Neural crest cell (in vitro differentiated cells): ENCODE results near the gene KIF26B. TPM values are rescaled to one million over a fixed set of nuclear protein-coding genes. Genes with fewer than 3 reads are reported as not detected.

ENCODE experiments used
- DNase-seq: peaks from one replicate; pipeline ENCODE4 v3.0.0; 2021; ENCODE audit warnings: low read depth, mixed read lengths, low spot score
- H3K27ac Mint-ChIP-seq: one replicate; pipeline ENCODE4 v1.8.0; 2021; ENCODE audit warnings: mild to moderate bottlenecking, mixed read lengths; ENCODE audit not compliant: unreplicated experiment
- H3K27me3 Mint-ChIP-seq: 2 replicates; pipeline ENCODE4 v1.8.0; 2021; ENCODE audit warnings: low read depth, mild to moderate bottlenecking, mixed read lengths
- H3K36me3 Mint-ChIP-seq: 2 replicates; pipeline ENCODE4 v1.8.0; 2021; ENCODE audit warnings: low read depth, mild to moderate bottlenecking, mixed read lengths
- H3K4me1 Mint-ChIP-seq: 2 replicates; pipeline ENCODE4 v1.8.0; 2021; ENCODE audit warnings: mixed read lengths
- H3K4me3 Mint-ChIP-seq: one replicate; pipeline ENCODE4 v1.8.0; 2021; ENCODE audit warnings: mild to moderate bottlenecking, mixed read lengths
- H3K9me3 Mint-ChIP-seq: 2 replicates; pipeline ENCODE4 v1.8.0; 2021; ENCODE audit warnings: mixed read lengths
- CTCF ChIP-seq: fragments of 200-600 bp; sonication (generic); conservative IDR thresholded peaks from 2 replicates; pipeline ENCODE4 v1.5.0; 2021; ENCODE audit warnings: antibody characterized with exemption, mild to moderate bottlenecking
- total RNA-seq: library from RNA; stranded (reverse); gene quantifications from 2 replicates; pipeline ENCODE4 v1.2.1, GENCODE V29; 2021

KIF26B gene
- total RNA-seq, 1 donor from 2014 or later = 6.2 TPM

DNA sequence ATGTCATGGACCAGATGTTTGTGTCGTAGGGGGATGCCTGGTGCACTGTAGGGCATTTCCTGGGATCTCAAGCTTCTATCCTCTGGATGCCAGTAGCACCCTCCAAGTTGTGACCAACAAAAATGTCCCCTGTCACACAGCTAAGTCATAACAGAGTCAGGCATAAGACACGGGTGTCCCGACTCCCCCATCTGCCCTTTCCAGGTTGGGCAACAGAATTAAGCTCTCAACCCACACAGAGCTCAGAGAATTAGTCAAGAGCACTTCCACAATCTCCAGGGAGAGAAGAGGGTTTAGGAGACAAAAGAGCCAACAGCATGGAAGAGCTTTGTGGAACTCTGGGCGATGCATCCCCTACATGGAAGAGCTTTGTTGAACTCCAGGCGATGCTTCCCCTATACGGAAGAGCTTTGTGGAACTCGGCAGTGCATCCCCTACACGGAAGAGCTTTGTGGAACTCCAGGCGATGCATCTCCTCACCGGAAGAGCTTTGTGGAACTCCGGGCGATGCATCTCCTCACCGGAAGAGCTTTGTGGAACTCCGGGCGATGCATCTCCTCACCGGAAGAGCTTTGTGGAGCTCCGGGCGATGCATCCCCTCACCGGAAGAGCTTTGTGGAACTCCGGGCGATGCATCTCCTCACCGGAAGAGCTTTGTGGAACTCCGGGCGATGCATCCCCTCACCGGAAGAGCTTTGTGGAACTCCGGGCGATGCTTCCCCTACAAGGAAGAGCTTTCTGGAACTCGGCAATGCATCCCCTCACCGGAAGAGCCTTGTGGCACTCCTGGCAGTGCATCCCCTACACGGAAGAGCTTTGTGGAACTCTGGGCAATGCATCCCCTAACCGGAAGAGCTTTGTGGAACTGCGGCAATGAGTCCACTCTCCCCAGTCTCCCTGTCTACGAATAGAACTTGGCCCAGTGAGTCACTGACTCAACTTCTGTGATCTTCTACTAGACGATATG is 422.7 kb downstream of the KIF26B start:
- Mint-ChIP-seq H3K9me3 (no peaks in the 10 kb centered on the region), H3K27ac (no peak overlapping the region), H3K36me3 (no peaks in the 10 kb centered on the region), H3K27me3 (peaks cover 12% of the 10 kb centered on the region), H3K4me1 (peaks cover 23% of the 10 kb centered on the region), H3K4me3 (no peak overlapping the region)
- no peak for TF ChIP-seq CTCF
- no peak for DNase-seq

GRCh38 chr1:245578308-245578707 is 423.5 kb downstream of the KIF26B start:
- no peaks in the 10 kb centered on the region for H3K9me3 Mint-ChIP-seq
- H3K27ac Mint-ChIP-seq = no peak overlapping the region
- TF ChIP-seq CTCF = no peak
- H3K4me3 Mint-ChIP-seq = no peak overlapping the region
- no peaks in the 10 kb centered on the region for H3K36me3 Mint-ChIP-seq
- peaks cover 10% of the 10 kb centered on the region for H3K27me3 Mint-ChIP-seq
- H3K4me1 Mint-ChIP-seq = peaks cover 21% of the 10 kb centered on the region
- no peak for DNase-seq

DNA sequence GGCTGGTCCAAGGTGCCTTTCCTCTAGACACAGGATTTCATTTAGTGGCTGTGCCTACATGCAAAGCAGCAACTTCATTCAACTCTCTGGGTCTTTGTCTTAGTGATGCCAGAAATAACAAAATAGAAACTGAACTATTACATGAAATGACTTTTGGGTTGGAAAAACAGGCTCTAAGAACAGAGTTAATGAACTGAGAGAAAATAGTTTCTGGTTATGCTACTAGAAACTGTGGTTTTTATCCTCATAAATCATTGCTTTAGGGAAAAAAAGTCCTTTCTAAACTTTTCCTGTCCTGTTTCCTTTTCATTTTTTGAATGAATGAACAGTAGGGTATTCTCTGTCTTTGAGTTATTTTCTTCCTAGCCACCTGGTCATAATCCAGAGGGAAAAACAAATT is 424.0 kb downstream of the KIF26B start:
- no peaks in the 10 kb centered on the region for H3K36me3 Mint-ChIP-seq
- H3K27me3 Mint-ChIP-seq = peaks cover 8% of the 10 kb centered on the region
- no peak overlapping the region for H3K27ac Mint-ChIP-seq
- H3K9me3 Mint-ChIP-seq = no peaks in the 10 kb centered on the region
- H3K4me1 Mint-ChIP-seq = peaks cover 18% of the 10 kb centered on the region
- DNase-seq = no peak
- TF ChIP-seq CTCF = no peak
- no peak overlapping the region for H3K4me3 Mint-ChIP-seq

- TF ChIP-seq CTCF = no peak
- Mint-ChIP-seq H3K4me3 (no peak overlapping the region), H3K27ac (no peak overlapping the region), H3K9me3 (no peaks in the 10 kb centered on the region), H3K36me3 (no peaks in the 10 kb centered on the region), H3K27me3 (peaks cover 8% of the 10 kb centered on the region), H3K4me1 (peaks cover 27% of the 10 kb centered on the region)
- no peak for DNase-seq
Measured at GRCh38 chr1:245579881-245580280, 425.1 kb downstream of the KIF26B start.

DNA sequence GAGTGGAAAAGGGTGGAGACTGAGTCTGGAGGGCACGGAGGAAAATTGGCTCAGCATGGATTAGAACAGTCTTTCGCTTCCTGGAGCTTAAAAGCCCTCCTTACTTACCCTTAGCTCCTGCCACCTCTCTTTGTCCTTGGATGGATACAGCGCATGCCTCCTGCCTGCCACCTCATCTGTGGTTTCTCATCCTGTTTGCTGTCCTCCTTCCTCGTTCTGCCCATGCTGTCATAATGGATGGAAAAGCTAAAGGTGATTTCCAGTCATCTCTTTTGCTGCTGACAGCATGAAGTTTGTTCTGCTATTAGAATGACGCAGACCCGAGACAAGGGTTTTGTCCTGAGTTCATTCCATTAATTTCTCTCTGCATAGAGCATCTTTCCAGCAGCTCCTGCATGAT is 425.9 kb downstream of the KIF26B start:
- DNase-seq = no peak
- no peaks in the 10 kb centered on the region for H3K9me3 Mint-ChIP-seq
- H3K4me1 Mint-ChIP-seq = peaks cover 34% of the 10 kb centered on the region
- peaks cover 8% of the 10 kb centered on the region for H3K27me3 Mint-ChIP-seq
- H3K4me3 Mint-ChIP-seq = no peak overlapping the region
- H3K36me3 Mint-ChIP-seq = no peaks in the 10 kb centered on the region
- TF ChIP-seq CTCF = no peak
- H3K27ac Mint-ChIP-seq = no peak overlapping the region
